ENCODE measurements around the gene ZNF335.
"Not testable (repeated sequence)": the region's sequence is repeated elsewhere in the genome, so short reads cannot be mapped to it uniquely, and the experiment has no call there.

The ZNF335 gene

GRCh38 chr20:45937765-45938164 is 34.2 kb downstream of the ZNF335 start:
- TF ChIP-seq CTCF (IDR thresholded peaks at IDR 0.05; ENCODE audit: low read depth, low read length, missing control alignments): no peak
- DNase-seq (ENCODE audit: low read depth): no peak
- H3K4me3 ChIP-seq (ENCODE audit: low read depth, low read length): no peak overlapping the region

- no peak for DNase-seq (ENCODE audit: low read depth)
Measured at GRCh38 chr20:45935416-45936046, 36.5 kb downstream of the ZNF335 start.

GRCh38 chr20:45934586-45935415 is 37.2 kb downstream of the ZNF335 start, which contains the start of gene PCIF1:
Gene PCIF1, plus strand, starts transcription at chr20:45934683. Its CDS starts 4,317 bp downstream, at chr20:45939000.
- H3K4me3 ChIP-seq (ENCODE audit: low read depth, low read length): peak within 1 kb of the TSS; percentile 79
- TF ChIP-seq CTCF (IDR thresholded peaks at IDR 0.05; ENCODE audit: low read depth, low read length, missing control alignments): no peak
- peak; percentile 86 for DNase-seq (ENCODE audit: low read depth)

More at GRCh38 chr20:45935416-45936046, 36.5 kb downstream of the ZNF335 start:
- H3K4me3 ChIP-seq (ENCODE audit: low read depth, low read length): peak overlapping the region; percentile 78
- no peak for TF ChIP-seq CTCF (IDR thresholded peaks at IDR 0.05; ENCODE audit: low read depth, low read length, missing control alignments)

- H3K4me3 ChIP-seq (ENCODE audit: low read depth, low read length): peak overlapping the region; percentile 79
- TF ChIP-seq CTCF (IDR thresholded peaks at IDR 0.05; ENCODE audit: low read depth, low read length, missing control alignments): no peak
- DNase-seq (ENCODE audit: low read depth): no peak
Measured at GRCh38 chr20:45934046-45934585, 37.9 kb downstream of the ZNF335 start.

- DNase-seq (ENCODE audit: low read depth): peak; percentile 45
- peak; percentile 28 for TF ChIP-seq CTCF (IDR thresholded peaks at IDR 0.05; ENCODE audit: low read depth, low read length, missing control alignments)
Measured at GRCh38 chr20:45933266-45934045, 38.5 kb downstream of the ZNF335 start.

GRCh38 chr20:45931680-45932079 is 40.3 kb downstream of the ZNF335 start:
- not testable (repeated sequence) for DNase-seq (ENCODE audit: low read depth)

More at GRCh38 chr20:45933266-45934045, 38.5 kb downstream of the ZNF335 start:
- H3K4me3 ChIP-seq (ENCODE audit: low read depth, low read length): peak overlapping the region; percentile 79

More at GRCh38 chr20:45931680-45932079, 40.3 kb downstream of the ZNF335 start:
- H3K4me3 ChIP-seq (ENCODE audit: low read depth, low read length): not testable (repeated sequence)

Data from GM12864 (cell line).